Measurements from ENCODE around the gene GPX3. TPM values are rescaled to one million over a fixed set of nuclear protein-coding genes. Genes with fewer than 3 reads are reported as not detected.
A peak's percentile ranks its signal among the peaks of the same experiment; 100 is the strongest.

The GPX3 gene
- total and polyA plus RNA-seq, 9 of the 15 experiments (the other 6 are each of a cell fraction or from before 2014, with no cell fraction given): 0.25 to 0.86 TPM; not detected in 7

GRCh38 chr5:151068433-151069197 lies 48.2 kb downstream of the GPX3 start:
- POLR2A ChIA-PET: interaction anchor here (0.7 to 2.7 kb wide), 2 partner anchors 11 to 15 kb away, joined by 4 to 12 read pairs; no protein-coding TSS in a partner anchor
- TF ChIP-seq CBFA2T3 (IDR thresholded peaks at IDR 0.05): no peak
- no peak for TF ChIP-seq TEAD4 (IDR thresholded peaks at IDR 0.05; ENCODE audit: low read length)
- no peak for TF ChIP-seq TEAD4 (CRISPR knock-in tag; IDR thresholded peaks at IDR 0.05; ENCODE audit: borderline replicate concordance)
- Histone ChIP-seq H3K27ac (ENCODE audit: extremely low read depth, low read depth, low read length) (no peak overlapping the region), H3K4me3 (no peak overlapping the region), H2AFZ (ENCODE audit: low read depth, low read length) (no peak overlapping the region), H3K4me1 (replicated peaks in 1 of 2; ENCODE audit: control insufficient read depth in 2 of 2, insufficient read depth in 2 of 2, low read length in 2 of 2) (peaks cover 2 to 11% of the 10 kb centered on the region in 2 experiments; a peak in 4 of 5 replicates), H3K79me2 (ENCODE audit: control insufficient read depth, insufficient read depth, low read length) (peaks cover 53% of the 10 kb centered on the region), H3K4me2 (ENCODE audit: insufficient read depth, low read length) (no peak overlapping the region), H3K9ac (ENCODE audit: insufficient read depth in 1 of 2, low read depth in 2 of 2, low read length in 2 of 2) (0 out of 4 replicates have a peak overlapping the region, but pooled peaks of 1 of the 2 experiments have one; percentile 23), H3K9me1 (ENCODE audit: control insufficient read depth, insufficient read depth, low read length) (peaks cover 12% of the 10 kb centered on the region), H3K9me3 (replicated peaks; ENCODE audit: control insufficient read depth, insufficient read depth, low read depth, low read length) (no peaks in the 10 kb centered on the region), H3K36me3 (ENCODE audit: control insufficient read depth, insufficient read depth, low read length) (peaks cover 30% of the 10 kb centered on the region), H4K20me1 (replicated peaks; ENCODE audit: control insufficient read depth, insufficient read depth, low read length) (peaks cover 47% of the 10 kb centered on the region), H3K27me3 (ENCODE audit: control insufficient read depth in 2 of 2, insufficient read depth in 2 of 2, low read length in 2 of 2) (no peaks in the 10 kb centered on the region; a peak in 1 of 5 replicates)
- DNase-seq (ENCODE audit: extremely low read depth in 1 of 4, low spot score in 3 of 4): no peak
- ATAC-seq: no peak
- WGBS (ENCODE audit: insufficient coverage, low coverage, missing lambda C conversion rate): 64% methylated on average over 12 of the region's 12 CpGs
- BruUV-seq (replicated peaks): no TSS peak
- no peak for FAIRE-seq
- intact Hi-C loops (cut with micrococcal nuclease): no loop called here
- in situ Hi-C loops (cut with MboI): no loop called here
- CTCF ChIA-PET (ENCODE audit: low intra/inter-chr PET ratio): no interaction called here

DNA sequence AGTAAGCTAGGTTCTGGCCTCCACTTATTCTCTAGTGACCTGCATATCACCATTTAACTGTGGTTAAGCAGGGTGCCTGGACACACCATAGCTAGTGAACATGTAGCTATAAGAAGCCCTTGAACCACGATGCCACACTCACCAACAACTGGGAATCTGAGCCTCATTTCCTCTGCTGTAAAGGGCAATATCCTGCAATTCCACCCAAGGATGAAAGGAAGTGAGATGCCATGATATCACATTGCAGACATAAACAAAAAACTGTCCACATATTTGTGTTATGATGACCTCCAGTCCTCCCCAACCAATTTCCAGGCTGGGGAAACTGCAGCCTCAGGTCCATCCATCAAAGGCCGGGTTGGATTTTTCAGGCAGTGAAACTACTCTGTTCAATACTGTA lies 50.1 kb downstream of the GPX3 start:
- Histone ChIP-seq H3K9me3 (replicated peaks; ENCODE audit: control insufficient read depth, insufficient read depth, low read depth, low read length) (no peaks in the 10 kb centered on the region), H3K4me2 (ENCODE audit: insufficient read depth, low read length) (no peak overlapping the region), H3K27me3 (ENCODE audit: control insufficient read depth in 2 of 2, insufficient read depth in 2 of 2, low read length in 2 of 2) (no peaks in the 10 kb centered on the region; a peak in 1 of 5 replicates), H4K20me1 (replicated peaks; ENCODE audit: control insufficient read depth, insufficient read depth, low read length) (peaks cover 39% of the 10 kb centered on the region), H2AFZ (ENCODE audit: low read depth, low read length) (no peak overlapping the region), H3K36me3 (ENCODE audit: control insufficient read depth, insufficient read depth, low read length) (peaks cover 30% of the 10 kb centered on the region), H3K4me1 (replicated peaks in 1 of 2; ENCODE audit: control insufficient read depth in 2 of 2, insufficient read depth in 2 of 2, low read length in 2 of 2) (peaks cover 0 to 3% of the 10 kb centered on the region in 2 experiments; a peak in 2 of 5 replicates), H3K4me3 (no peak overlapping the region), H3K79me2 (ENCODE audit: control insufficient read depth, insufficient read depth, low read length) (peaks cover 62% of the 10 kb centered on the region), H3K9me1 (ENCODE audit: control insufficient read depth, insufficient read depth, low read length) (peaks cover 9% of the 10 kb centered on the region), H3K27ac (ENCODE audit: extremely low read depth, low read depth, low read length) (no peak overlapping the region), H3K9ac (ENCODE audit: insufficient read depth in 1 of 2, low read depth in 2 of 2, low read length in 2 of 2) (no peak overlapping the region)
- BruUV-seq (replicated peaks): no TSS peak
- DNase-seq (ENCODE audit: extremely low read depth in 1 of 4, low spot score in 3 of 4) (no peak), ATAC-seq (no peak), FAIRE-seq (no peak)
- ChIA-PET POLR2A (interaction anchor here (0.8 to 2.7 kb wide), 4 partner anchors 9 to 34 kb away, joined by 3 to 12 read pairs (median 3); no protein-coding TSS in a partner anchor), CTCF (ENCODE audit: low intra/inter-chr PET ratio) (no interaction called here)
- in situ Hi-C loops (cut with MboI): no loop called here
- intact Hi-C loops (cut with micrococcal nuclease): no loop called here
- WGBS (ENCODE audit: insufficient coverage, low coverage, missing lambda C conversion rate): 65% methylated on average over 2 of the region's 2 CpGs
- TF ChIP-seq, protein P1, sequence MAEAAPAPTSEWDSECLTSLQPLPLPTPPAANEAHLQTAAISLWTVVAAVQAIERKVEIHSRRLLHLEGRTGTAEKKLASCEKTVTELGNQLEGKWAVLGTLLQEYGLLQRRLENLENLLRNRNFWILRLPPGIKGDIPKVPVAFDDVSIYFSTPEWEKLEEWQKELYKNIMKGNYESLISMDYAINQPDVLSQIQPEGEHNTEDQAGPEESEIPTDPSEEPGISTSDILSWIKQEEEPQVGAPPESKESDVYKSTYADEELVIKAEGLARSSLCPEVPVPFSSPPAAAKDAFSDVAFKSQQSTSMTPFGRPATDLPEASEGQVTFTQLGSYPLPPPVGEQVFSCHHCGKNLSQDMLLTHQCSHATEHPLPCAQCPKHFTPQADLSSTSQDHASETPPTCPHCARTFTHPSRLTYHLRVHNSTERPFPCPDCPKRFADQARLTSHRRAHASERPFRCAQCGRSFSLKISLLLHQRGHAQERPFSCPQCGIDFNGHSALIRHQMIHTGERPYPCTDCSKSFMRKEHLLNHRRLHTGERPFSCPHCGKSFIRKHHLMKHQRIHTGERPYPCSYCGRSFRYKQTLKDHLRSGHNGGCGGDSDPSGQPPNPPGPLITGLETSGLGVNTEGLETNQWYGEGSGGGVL (CRISPR knock-in tag; IDR thresholded peaks at IDR 0.05): no peak
- TF ChIP-seq LARP7 (IDR thresholded peaks at IDR 0.05) (no peak), JUNB (CRISPR knock-in tag; conservative IDR thresholded peaks at IDR 0.05) (no peak), NCOA6 (IDR thresholded peaks at IDR 0.05) (no peak), CBX1 (IDR thresholded peaks at IDR 0.05; ENCODE audit: low read depth) (no peak), ZNF77 (CRISPR knock-in tag; IDR thresholded peaks at IDR 0.05) (no peak), ZHX1 (conservative IDR thresholded peaks at IDR 0.05; ENCODE audit: low read length) (no peak)

Data from K562 (cell line).